Measurements from ENCODE around the gene MEGF11. TPM values are rescaled to one million over a fixed set of nuclear protein-coding genes. Genes with fewer than 3 reads are reported as not detected.
A peak's percentile ranks its signal among the peaks of the same experiment; 100 is the strongest.

Gene MEGF11
- under 1 TPM in 1 of 2 donors, not detected in 1; 0.05 TPM for total RNA-seq
- long read RNA-seq, donor 1, result 0 reads
- long read RNA-seq, donor 2, partial matches to known transcripts, result 0 of 2 reads
- long read RNA-seq, donor 2, other reads (novel, unspliced or antisense), result 2 of 2 reads

DNA sequence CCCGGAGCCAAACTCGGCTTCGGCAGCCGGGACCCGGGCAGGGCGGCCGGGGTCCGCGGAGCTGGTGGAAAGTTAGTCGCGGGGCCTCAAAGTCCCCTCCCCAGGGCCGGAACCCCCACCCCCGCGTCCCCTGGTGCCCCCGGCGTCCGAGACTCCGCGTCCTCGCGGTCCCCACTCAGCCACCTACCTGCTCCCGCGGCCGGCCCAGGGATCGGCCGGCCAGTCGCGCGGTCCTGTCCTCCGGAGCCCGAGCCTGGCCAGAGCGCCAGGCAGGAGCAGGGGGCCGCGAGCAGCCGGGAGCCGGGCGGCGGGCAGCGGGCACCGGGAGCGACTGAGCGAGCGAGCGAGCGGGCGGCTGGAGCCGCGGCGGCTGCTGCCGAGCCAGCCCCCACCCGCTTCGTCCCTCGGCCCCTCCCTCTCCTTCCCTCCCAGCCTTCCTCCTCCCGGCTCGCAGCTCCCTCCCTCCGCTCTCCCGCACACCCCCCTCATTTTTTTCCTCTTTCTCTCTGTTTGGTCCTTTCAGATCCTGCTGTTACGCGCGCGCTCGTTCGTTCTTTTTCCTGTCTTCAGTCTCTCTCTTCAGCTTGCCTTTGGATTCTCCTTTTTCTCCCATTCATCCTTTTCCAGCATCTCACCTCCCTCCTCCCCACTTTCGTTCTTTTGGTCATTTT is at the start of gene MEGF11:
TSS of gene MEGF11 (minus strand) at position 333 of the 671 bp plus-strand sequence. CDS start 125,347 bp downstream, outside the sequence.
- intact Hi-C loops (cut with DNase I), result no loop called here
- DNase-seq (ENCODE audit: low spot score), result no peak

- intact Hi-C loops (cut with DNase I), result no loop called here
- DNase-seq (ENCODE audit: low spot score), result no peak
Measured at GRCh38 chr15:66302489-66303278, 49.1 kb upstream of the MEGF11 start.

DNA sequence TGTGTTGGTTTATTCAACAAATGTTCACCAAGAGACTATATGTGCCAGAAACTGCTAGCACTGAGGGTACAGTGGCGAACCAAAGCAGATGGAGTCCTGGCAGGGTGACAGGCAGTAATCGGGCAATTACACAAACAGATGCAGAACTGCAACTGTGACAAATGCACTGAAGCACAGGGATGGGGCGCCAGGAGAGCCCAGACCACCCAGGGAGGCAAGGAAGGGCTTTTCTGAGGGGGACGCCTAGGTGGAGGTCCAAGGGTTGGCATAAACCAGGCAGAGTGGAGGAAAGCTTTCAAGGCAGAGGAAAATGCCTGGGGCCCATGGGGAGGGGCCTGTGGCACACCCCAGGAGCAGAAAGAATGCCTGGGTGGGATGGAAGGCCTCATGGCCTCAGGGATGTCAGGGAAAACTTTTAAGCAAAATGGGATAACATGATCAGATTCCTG is 45.3 kb upstream of the MEGF11 start:
- intact Hi-C loops (cut with DNase I), result no loop called here
- no peak for DNase-seq (ENCODE audit: low spot score)

- intact Hi-C loops (cut with DNase I), result no loop called here
Measured at GRCh38 chr15:66296186-66296585, 42.6 kb upstream of the MEGF11 start.

DNA sequence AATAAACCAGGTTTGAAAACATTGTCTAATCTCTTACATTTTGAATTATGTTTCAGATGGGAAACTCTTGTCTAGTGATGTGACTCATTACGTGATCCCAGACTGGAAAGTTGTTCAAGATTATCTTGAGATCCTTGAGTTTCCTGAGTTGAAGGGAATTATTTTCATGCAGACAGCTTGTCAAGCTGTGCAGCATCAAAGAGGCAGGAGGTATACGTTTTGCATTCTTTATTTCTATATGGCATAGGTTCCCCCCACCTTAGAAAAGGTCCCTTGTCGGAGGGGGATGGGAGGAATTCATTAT is 41.3 kb upstream of the MEGF11 start:
- no peak for DNase-seq (ENCODE audit: low spot score)
- intact Hi-C loops (cut with DNase I), result no loop called here

More at GRCh38 chr15:66296186-66296585, 42.6 kb upstream of the MEGF11 start:
- no peak for DNase-seq (ENCODE audit: low spot score)

DNA sequence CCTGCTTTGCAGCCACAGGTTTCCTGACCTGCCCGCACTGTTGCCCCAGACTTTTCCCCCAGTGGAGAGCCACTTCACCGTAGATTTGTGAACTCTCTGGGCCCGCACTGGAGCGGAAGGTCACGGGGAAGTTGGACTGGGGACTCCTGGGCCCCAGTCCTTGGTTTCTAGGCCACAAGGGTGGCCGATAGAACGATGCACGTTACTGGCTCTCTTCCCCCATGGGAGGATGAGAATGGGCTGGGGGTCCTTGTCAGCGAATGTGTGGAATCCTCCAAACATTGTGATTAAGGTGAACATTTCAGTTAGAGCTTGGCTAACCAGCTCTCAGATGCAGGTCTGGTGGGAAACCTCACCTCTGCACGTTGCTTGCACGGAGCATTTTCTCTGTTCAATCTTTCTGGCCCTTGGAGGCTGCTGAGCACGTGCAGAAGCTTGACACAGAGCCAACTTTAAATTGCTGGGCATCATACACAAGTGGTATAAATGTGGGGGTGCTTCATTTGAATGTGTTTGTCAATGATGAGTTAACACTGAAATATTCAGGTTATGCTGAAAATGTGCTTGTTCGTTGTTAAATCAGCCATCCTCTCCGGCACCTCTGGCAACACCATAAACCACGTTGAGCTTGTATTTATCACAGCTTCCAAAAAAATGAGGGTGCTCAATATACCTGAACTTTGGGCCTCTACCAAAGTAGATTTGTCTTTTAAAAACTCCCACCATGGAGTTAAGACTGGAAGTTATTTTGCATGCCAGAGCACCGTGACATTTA is 40.8 kb upstream of the MEGF11 start:
- DNase-seq (ENCODE audit: low spot score), result no peak

DNA sequence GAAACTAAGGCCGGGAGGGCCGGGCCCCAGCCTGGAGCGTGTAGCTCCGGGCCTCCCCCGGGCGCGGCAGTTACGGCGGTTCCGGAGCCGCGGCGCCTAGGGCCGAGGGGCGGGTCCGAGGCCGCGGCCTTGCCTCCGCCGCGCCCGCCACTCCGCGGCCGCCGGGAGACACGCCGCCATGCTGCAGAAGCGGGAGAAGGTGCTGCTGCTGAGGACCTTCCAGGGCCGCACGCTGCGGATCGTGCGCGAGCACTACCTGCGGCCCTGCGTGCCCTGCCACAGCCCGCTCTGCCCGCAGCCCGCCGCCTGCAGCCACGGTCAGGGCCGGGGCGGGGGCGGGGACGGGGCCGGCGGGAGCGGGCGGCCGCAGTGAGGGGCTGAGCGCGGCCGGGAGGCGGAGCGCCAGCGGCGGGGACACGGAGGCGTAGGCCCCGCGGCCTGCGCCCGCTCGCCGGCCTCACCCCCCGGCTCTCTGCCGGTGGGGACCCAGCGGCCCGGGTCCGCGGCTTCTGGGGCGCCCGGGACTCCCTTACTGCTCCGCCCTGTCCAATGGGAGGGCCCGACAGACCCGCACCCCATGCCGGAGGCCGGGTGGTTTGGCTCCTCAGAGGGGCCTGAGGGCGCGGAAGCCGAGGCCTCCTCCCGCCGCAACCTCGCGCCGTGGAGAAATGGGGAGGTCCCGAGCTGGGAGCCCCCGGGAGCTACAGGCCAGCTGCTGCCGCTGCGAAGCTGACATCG is 40.0 kb upstream of the MEGF11 start, which contains the start of gene DIS3L:
TSS of gene DIS3L (plus strand) at position 150 of the 738 bp plus-strand sequence. CDS start at position 179, 29 bp downstream.
- peak; percentile 87 for DNase-seq (ENCODE audit: low spot score)
- intact Hi-C loops (cut with DNase I), result no loop called here

More for the DNA sequence above, 40.8 kb upstream of the MEGF11 start:
- intact Hi-C loops (cut with DNase I), result no loop called here

GRCh38 chr15:66292571-66293418 is 39.2 kb upstream of the MEGF11 start:
- intact Hi-C loops (cut with DNase I), result no loop called here

DNA sequence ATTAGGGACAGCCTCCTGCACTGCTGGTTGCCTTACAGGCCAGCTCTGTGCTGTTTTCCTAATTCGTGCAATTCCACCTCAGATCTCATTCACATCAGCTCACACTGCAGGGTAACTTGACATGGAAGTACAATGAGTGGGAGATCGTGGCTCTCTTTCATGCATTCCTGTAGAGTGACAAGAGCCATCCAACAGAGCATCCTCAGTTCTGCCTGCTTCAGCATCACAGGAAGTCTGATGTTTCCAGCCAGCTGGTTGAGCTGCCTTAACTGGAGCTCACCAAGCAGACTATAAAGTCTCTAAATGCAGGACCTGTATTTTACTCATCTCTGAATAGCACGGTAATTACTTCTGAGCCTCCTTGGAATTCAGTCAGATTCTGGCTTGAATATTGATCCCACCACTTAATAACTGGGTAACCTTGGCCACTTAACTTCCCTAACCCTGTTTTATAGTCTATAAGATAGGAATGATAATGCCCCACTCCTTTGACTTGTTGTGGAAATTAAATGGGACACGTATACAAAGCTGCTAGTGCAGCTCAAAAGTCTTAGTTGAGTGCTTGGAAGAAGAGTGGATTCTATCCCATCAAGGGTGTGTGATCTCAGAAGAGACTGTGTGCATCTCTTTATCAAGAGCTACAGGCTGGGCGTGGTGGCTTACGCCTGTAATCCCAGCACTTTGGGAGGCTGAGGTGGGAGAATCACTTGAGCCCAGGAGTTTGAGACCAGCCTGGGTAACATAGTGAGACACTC is 38.4 kb upstream of the MEGF11 start:
- DNase-seq (ENCODE audit: low spot score), result no peak
- intact Hi-C loops (cut with DNase I), result no loop called here

More at GRCh38 chr15:66292571-66293418, 39.2 kb upstream of the MEGF11 start:
- no peak for DNase-seq (ENCODE audit: low spot score)

GRCh38 chr15:66290518-66290917 is 37.0 kb upstream of the MEGF11 start:
- DNase-seq (ENCODE audit: low spot score), result no peak
- intact Hi-C loops (cut with DNase I), result no loop called here

DNA sequence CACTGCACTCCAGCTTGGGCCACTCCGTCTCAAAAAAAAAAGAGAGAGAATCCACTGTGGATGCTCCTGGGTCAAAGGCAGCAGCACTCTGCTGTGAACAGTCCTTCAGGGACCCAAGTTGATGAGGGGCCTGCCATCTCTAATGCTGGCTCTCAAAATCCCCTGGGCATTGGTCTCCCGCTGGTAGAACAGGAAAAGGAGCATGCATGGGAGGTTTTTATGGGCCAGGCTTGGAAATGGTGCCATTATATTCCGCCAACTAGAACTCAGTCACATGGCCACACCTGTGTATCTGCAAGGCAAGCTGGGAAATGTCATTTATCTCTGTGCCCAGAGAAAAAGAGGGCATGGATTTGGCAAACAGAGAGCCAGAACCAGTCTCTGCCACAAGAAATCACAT is 36.5 kb upstream of the MEGF11 start:
- no peak for DNase-seq (ENCODE audit: low spot score)
- intact Hi-C loops (cut with DNase I), result no loop called here

- intact Hi-C loops (cut with DNase I), result no loop called here
- DNase-seq (ENCODE audit: low spot score), result no peak
Measured at GRCh38 chr15:66288551-66289185, 35.1 kb upstream of the MEGF11 start.

GRCh38 chr15:66288093-66288492 is 34.5 kb upstream of the MEGF11 start:
- no peak for DNase-seq (ENCODE audit: low spot score)
- intact Hi-C loops (cut with DNase I), result no loop called here

- DNase-seq (ENCODE audit: low spot score), result no peak
- intact Hi-C loops (cut with DNase I), result no loop called here
Measured at GRCh38 chr15:66287461-66288057, 34.0 kb upstream of the MEGF11 start.

DNA sequence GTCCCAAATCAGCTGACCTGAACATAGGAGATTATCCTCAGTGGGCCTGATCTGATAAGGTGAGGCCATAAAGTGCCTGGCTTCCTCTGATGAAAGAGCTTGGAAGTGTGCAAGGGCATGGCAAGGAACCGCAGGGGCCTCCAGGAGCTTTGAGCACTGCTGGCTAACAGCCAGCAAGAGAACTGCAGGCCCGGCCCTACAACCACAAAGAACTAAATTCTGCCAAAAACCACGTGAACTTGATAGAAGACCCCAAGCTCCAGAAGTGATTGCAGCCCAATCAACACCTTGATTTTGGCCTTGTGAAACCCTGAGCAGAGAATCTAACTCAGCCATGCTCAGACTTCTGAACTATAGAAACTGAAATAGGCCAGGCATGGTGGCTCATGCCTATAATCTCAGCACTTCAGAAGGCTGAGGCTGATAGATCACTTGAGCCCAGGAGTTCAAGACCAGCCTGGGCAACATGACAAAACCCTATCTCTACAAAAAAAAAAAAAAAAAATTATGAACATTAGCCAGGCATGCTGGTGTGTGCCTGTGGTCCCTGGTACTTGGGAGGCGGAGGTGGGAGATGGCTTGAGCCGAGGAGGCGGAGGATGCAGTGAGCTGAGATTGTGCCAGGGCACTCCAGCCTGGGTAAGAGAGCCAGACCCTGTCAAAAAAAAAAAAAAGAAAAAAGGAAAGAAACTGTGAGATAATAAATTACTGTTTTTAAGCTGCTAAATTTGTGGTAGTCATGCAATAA is 32.2 kb upstream of the MEGF11 start:
- intact Hi-C loops (cut with DNase I), result no loop called here
- no peak for DNase-seq (ENCODE audit: low spot score)

GRCh38 chr15:66284271-66284670 is 30.7 kb upstream of the MEGF11 start:
- intact Hi-C loops (cut with DNase I), result no loop called here
- DNase-seq (ENCODE audit: low spot score), result no peak
